ENCODE data around the gene CDK5RAP2.

DNA sequence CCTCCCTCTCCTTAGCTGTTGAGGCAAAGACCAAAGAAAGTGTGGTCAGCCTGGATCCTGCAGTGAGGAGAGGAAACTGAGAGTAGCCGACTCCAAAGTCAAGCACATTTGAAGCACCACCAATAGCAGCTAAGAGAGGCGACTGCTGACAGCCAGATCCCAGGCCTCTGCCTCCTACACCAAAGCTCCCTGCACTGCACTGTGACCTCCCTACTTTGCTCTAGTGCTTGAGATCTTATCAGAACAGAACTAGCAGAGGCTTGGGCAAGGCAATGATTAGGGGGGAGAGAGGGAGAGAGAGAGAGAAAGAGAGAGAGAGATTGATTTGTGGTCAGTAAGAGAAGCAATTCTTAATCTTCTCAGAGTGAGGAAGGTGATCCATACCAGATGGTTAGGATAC is 216.3 kb downstream of the CDK5RAP2 start:
- TF ChIP-seq POLR2A (IDR thresholded peaks at IDR 0.05): no peak
- TF ChIP-seq, protein P1, sequence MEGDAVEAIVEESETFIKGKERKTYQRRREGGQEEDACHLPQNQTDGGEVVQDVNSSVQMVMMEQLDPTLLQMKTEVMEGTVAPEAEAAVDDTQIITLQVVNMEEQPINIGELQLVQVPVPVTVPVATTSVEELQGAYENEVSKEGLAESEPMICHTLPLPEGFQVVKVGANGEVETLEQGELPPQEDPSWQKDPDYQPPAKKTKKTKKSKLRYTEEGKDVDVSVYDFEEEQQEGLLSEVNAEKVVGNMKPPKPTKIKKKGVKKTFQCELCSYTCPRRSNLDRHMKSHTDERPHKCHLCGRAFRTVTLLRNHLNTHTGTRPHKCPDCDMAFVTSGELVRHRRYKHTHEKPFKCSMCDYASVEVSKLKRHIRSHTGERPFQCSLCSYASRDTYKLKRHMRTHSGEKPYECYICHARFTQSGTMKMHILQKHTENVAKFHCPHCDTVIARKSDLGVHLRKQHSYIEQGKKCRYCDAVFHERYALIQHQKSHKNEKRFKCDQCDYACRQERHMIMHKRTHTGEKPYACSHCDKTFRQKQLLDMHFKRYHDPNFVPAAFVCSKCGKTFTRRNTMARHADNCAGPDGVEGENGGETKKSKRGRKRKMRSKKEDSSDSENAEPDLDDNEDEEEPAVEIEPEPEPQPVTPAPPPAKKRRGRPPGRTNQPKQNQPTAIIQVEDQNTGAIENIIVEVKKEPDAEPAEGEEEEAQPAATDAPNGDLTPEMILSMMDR (IDR thresholded peaks at IDR 0.05): no peak
- no peak for TF ChIP-seq POLR2AphosphoS5 (IDR thresholded peaks at IDR 0.05)
